GM10248 (cell line): ENCODE measurements around the gene GPHN.
A peak's percentile ranks its signal among the peaks of the same experiment; 100 is the strongest.

Experiments
- CTCF ChIA-PET: fragments of 300-600 bp; sonication (Branson Sonifier 250); formaldehyde crosslinking; extraction: SDS; loops from one replicate; lab custom pipeline; 2021; ENCODE audit warnings: antibody characterized with exemption; lab: Yijun Ruan, JAX
- POLR2A ChIA-PET: fragments of 350-650 bp; sonication (Branson Sonifier 250); formaldehyde crosslinking; extraction: SDS; loops from one replicate; lab custom pipeline; 2020; ENCODE audit warnings: antibody characterized with exemption; lab: Yijun Ruan, JAX
- DNase-seq: peaks from one replicate; pipeline ENCODE4 v3.0.0; 2012; ENCODE audit errors: extremely low spot score
- CTCF ChIP-seq: IDR thresholded peaks from 2 replicates; pipeline ENCODE4 v1.5.1; 2012; ENCODE audit warnings: mild to moderate bottlenecking, low read depth; ENCODE audit errors: extremely low read depth, missing control alignments, control extremely low read depth

The GPHN gene

GRCh38 chr14:67004521-67004920 is 496.6 kb downstream of the GPHN start:
- TF ChIP-seq CTCF: no peak
- no peak for DNase-seq
- POLR2A ChIA-PET: no interaction called here
- CTCF ChIA-PET: interaction anchor here (0.9 kb wide), 1 partner anchor 9 kb away, joined by 3 read pairs; no protein-coding TSS in a partner anchor

GRCh38 chr14:67010602-67011001 is 502.7 kb downstream of the GPHN start:
- TF ChIP-seq CTCF: no peak
- ChIA-PET CTCF (interaction anchor here (1.2 kb wide), 2 partner anchors 14 to 76 kb away, joined by 4 to 5 read pairs; no protein-coding TSS in a partner anchor), POLR2A (no interaction called here)
- DNase-seq: no peak

- CTCF ChIA-PET: no interaction called here
- no peak for TF ChIP-seq CTCF
- POLR2A ChIA-PET: no interaction called here
- DNase-seq: no peak
Observed at GRCh38 chr14:67016856-67017255, 508.9 kb downstream of the GPHN start.

GRCh38 chr14:67018720-67019119 is 510.8 kb downstream of the GPHN start:
- CTCF ChIA-PET: interaction anchor here (1.1 to 2.4 kb wide), 4 partner anchors 10 to 22 kb away, joined by 3 to 7 read pairs (median 3); no protein-coding TSS in a partner anchor
- TF ChIP-seq CTCF: no peak

GRCh38 chr14:67019796-67020195 is 511.8 kb downstream of the GPHN start:
- ChIA-PET POLR2A (no interaction called here), CTCF (no interaction called here)
- DNase-seq: no peak
- TF ChIP-seq CTCF: no peak

More at GRCh38 chr14:67018720-67019119, 510.8 kb downstream of the GPHN start:
- DNase-seq: peak; percentile 16
- POLR2A ChIA-PET: no interaction called here

- ChIA-PET CTCF (no interaction called here), POLR2A (no interaction called here)
- TF ChIP-seq CTCF: no peak
Observed at GRCh38 chr14:67031920-67032774, 524.2 kb downstream of the GPHN start.

More at GRCh38 chr14:67031920-67032774, 524.2 kb downstream of the GPHN start:
- DNase-seq: no peak
